DMS79 treated with DMSO at 0.1 percent for 48 hours (cell line): Measurements from ENCODE around the gene CGB7.

Experiments
- DNase-seq: peaks from one replicate; lab custom pipeline; 2025; lab: John Stamatoyannopoulos, UW

CGB7 gene

GRCh38 chr19:49016067-49016839 is 41.3 kb downstream of the CGB7 start:
- no peak for DNase-seq

- DNase-seq: no peak
These were observed 42.7 kb downstream of the CGB7 start for GRCh38 chr19:49014870-49015255.

DNA sequence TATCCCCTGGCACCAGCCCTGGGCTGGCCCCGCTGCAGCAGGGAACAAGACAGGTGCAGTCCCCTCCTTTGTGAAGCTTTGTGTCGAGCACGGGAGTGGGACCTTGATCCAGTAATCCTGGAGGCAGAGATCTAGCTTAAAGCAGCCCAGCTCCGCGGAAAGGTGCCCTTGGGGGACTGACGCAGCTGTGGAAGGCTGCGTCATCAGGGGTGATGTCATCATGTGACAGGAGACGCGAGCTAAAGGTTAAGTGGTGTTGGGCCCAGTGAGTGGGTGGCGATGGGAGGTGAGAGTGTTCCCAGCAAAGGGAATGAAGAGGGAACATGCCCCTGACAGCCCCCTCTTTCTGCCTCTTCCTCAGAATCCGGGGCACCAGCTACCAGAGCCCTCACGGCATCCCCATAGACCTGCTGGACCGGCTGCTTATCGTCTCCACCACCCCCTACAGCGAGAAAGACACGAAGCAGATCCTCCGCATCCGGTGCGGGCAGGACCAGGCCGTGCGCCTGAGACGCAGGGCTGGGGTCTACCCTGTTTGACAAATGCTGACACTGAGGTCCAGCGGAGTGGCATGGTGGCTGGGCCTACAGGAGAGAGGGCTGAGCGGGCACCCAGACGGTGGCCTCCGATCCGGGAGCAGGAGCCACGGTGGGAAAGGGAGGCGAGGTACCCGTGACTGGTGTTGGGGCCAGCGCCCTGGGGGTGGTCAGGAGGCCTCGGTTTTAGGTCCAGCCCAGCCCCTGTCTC is 43.3 kb downstream of the CGB7 start:
- DNase-seq: no peak

- no peak for DNase-seq
These were observed 46.4 kb downstream of the CGB7 start for GRCh38 chr19:49011194-49011593.

GRCh38 chr19:49010453-49010852 is 47.1 kb downstream of the CGB7 start:
- DNase-seq: no peak

- no peak for DNase-seq
These were observed 47.7 kb downstream of the CGB7 start for GRCh38 chr19:49009828-49010227.

GRCh38 chr19:49006905-49007304 is 50.6 kb downstream of the CGB7 start:
- DNase-seq: no peak

GRCh38 chr19:49004964-49005614 is 52.5 kb downstream of the CGB7 start:
- no peak for DNase-seq
